SHP77 treated with DMSO at 0.1 percent for 48 hours (cell line): ENCODE measurements around the gene ABRACL.

ENCODE experiments used
- DNase-seq: peaks from one replicate; lab custom pipeline; 2025; lab: John Stamatoyannopoulos, UW

ABRACL gene

GRCh38 chr6:139054001-139054400 lies 25.5 kb downstream of the ABRACL start:
- DNase-seq, result no peak

GRCh38 chr6:139055709-139056108 lies 27.2 kb downstream of the ABRACL start:
- no peak for DNase-seq

DNA sequence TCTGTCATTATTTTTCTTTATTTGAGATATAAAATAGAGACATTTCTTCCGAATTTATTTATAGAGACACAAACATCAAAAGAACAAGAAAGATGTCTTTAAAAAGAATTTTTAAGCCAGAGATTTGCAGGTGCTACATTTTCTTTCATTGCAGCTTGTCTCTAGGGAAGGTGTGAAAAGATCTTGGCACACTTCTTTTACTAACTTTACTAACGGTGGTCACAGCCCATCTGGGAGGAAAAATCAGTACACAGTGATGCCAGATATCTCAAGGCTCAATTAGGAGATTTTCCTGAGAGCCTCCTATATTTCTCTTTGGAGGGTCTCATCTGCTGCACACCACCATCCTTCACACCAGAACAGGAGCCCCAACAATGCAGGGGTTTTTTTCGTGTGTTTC lies 29.5 kb downstream of the ABRACL start:
- DNase-seq, result no peak

- DNase-seq, result no peak
Observed at GRCh38 chr6:139060332-139060731, 31.8 kb downstream of the ABRACL start.

GRCh38 chr6:139062932-139063646 lies 34.5 kb downstream of the ABRACL start:
- no peak for DNase-seq

DNA sequence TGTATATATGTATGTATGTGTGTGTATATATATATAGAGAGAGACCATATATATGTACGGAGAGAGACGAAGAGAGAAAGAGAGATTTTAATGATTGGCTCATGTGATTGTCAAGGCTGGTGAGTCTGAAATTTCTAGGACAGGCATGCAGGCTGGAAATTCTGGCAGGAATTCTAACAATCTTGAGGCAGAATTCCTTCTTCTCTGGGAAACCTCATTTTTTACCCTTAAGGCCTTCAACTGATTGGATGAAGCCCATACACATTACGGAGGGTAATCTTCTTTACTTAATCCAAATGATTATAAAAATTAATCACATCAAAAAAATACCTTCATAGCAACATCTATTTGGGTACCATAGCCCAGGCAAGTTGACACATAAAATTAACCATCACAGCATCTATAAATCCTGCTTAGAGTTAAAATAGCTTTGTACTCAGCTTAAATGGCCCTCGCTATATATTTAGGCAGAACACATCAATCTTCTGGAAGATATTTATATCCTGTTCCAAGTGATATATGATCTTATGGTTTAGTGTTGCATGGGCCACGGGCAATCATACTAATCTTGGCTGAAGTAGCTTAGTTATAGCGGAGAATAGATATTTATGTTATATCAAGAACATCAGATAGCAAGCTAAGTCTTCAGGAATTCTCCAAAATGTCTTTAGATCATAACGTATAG lies 36.6 kb downstream of the ABRACL start:
- no peak for DNase-seq

GRCh38 chr6:139066080-139066479 lies 37.5 kb downstream of the ABRACL start:
- no peak for DNase-seq

DNA sequence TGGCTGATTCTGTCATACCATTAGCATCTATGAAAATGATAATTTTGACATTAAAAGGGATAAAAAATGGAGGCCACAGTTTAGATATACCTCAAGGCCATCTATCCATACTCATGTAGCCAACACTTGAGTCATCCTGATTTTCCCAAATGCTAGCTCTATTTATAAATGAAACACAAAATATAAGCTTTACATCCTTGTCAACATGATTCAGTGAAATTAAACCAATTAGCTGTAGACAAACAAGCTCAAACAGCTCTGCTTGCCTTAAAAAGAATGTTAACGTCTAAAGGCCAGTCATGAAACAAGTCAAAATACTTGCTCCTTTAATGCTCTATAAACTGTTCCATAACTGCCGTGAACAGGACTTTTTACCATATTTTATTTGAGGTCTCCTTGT lies 40.3 kb downstream of the ABRACL start:
- DNase-seq, result no peak

DNA sequence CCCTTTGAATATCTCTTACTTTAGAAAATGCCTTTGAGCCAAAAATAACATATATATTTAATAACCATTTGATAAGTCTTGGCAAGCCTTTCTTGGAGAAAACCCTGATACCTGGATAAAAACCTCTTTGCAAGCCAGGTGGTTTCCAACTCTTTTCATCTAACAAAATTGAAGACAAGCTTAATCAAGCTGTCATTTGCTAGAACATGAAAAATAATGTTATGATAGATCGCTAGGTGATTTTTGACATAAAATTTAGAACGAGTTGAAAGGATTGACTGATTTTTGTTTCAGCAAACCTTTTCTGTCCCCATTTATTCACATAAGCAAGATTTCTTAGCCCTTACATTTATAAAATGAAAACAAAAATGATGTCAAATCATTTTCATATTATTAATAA lies 44.6 kb downstream of the ABRACL start:
- DNase-seq, result no peak

- no peak for DNase-seq
Observed at GRCh38 chr6:139079018-139079417, 50.5 kb downstream of the ABRACL start.

GRCh38 chr6:139080255-139080920 lies 51.8 kb downstream of the ABRACL start:
- no peak for DNase-seq

GRCh38 chr6:139081471-139081870 lies 52.9 kb downstream of the ABRACL start:
- DNase-seq, result no peak

- DNase-seq, result no peak
Observed at GRCh38 chr6:139082370-139082769, 53.8 kb downstream of the ABRACL start.

GRCh38 chr6:139091826-139092225 lies 63.3 kb downstream of the ABRACL start:
- DNase-seq, result no peak
